Measurements from ENCODE around the gene PAN3.

- TF ChIP-seq POLR2A (IDR thresholded peaks at IDR 0.05; ENCODE audit: low read length) (no peak), GATA1 (IDR thresholded peaks at IDR 0.05; ENCODE audit: low read depth, low read length) (no peak)
These were observed 189.3 kb downstream of the PAN3 start for GRCh38 chr13:28327373-28328270.
